Hepatocyte (in vitro differentiated cells): ENCODE results near the gene PLA2G4A. TPM values are rescaled to one million over a fixed set of nuclear protein-coding genes. Genes with fewer than 3 reads are reported as not detected.

Experiments
- DNase-seq: peaks from one replicate; pipeline ENCODE4 v3.0.0-alpha.2; 2016; ENCODE audit warnings: low spot score
- H2AFZ ChIP-seq: fragments of 200-600 bp; sonication (generic); 2 replicates; pipeline ENCODE4 v1.6.0; 2016; ENCODE audit warnings: antibody characterized with exemption, mild to moderate bottlenecking
- H3K27ac ChIP-seq: fragments of 200-600 bp; sonication (generic); 2 replicates; pipeline ENCODE4 v1.5.1; 2016; ENCODE audit warnings: mild to moderate bottlenecking
- H3K27me3 ChIP-seq: fragments of 200-600 bp; sonication (generic); 2 replicates; pipeline ENCODE4 v1.6.1; 2016
- H3K36me3 ChIP-seq: fragments of 200-600 bp; sonication (generic); replicated peaks from 2 replicates; pipeline ENCODE4 v1.5.1; 2016; ENCODE audit warnings: low read depth; ENCODE audit not compliant: insufficient read depth
- H3K4me1 ChIP-seq: fragments of 200-600 bp; sonication (generic); 2 replicates; pipeline ENCODE4 v1.5.1; 2016; ENCODE audit warnings: mild to moderate bottlenecking, moderate library complexity; ENCODE audit not compliant: insufficient read depth
- H3K4me2 ChIP-seq: fragments of 200-600 bp; sonication (generic); 2 replicates; pipeline ENCODE4 v1.6.0; 2016
- H3K4me3 ChIP-seq: fragments of 200-600 bp; sonication (generic); 2 replicates; pipeline ENCODE4 v1.5.1; 2016; ENCODE audit warnings: mild to moderate bottlenecking
- H3K79me2 ChIP-seq: fragments of 200-600 bp; sonication (generic); 2 replicates; pipeline ENCODE4 v1.6.0; 2017; ENCODE audit warnings: mild to moderate bottlenecking
- H3K9me2 ChIP-seq: fragments of 200-600 bp; sonication (generic); replicated peaks from 2 replicates; pipeline ENCODE4 v1.6.0; 2017; ENCODE audit warnings: mild to moderate bottlenecking; ENCODE audit not compliant: insufficient read depth
- H3K9me3 ChIP-seq: fragments of 200-600 bp; sonication (generic); 2 replicates; pipeline ENCODE4 v1.5.1; 2016; ENCODE audit warnings: low read depth, mild to moderate bottlenecking
- H4K20me1 ChIP-seq: fragments of 200-600 bp; sonication (generic); 2 replicates; pipeline ENCODE4 v1.6.0; 2016; ENCODE audit warnings: mild to moderate bottlenecking; ENCODE audit not compliant: insufficient read depth, poor library complexity, severe bottlenecking
- EZH2 ChIP-seq: fragments of 200-600 bp; sonication (generic); IDR thresholded peaks from 2 replicates; pipeline ENCODE4 v1.6.1; 2016; ENCODE audit warnings: antibody characterized with exemption, mild to moderate bottlenecking, borderline replicate concordance
- EZH2phosphoT487 ChIP-seq: fragments of 200-600 bp; sonication (generic); IDR thresholded peaks from one replicate; pipeline ENCODE4 v1.6.1; 2018; ENCODE audit warnings: antibody characterized with exemption, mild to moderate bottlenecking, low read depth, moderate library complexity; ENCODE audit not compliant: unreplicated experiment, severe bottlenecking
- whole genome bisulfite sequencing: methylation state at CpG from one replicate; pipeline ENCODE4 v1.1.6; 2016; ENCODE audit warnings: low lambda C conversion rate; ENCODE audit errors: missing lambda C conversion rate; 5-methylcytosine and 5-hydroxymethylcytosine counted together
- polyA plus RNA-seq: library from polyadenylated mRNA; unstranded; fragments of >200 nt; fragmentation: Nextera tagmentation; extraction: Ambion mirVana; gene quantifications from 2 replicates; pipeline ENCODE4 v1.2.1, GENCODE V29; 2016
- total RNA-seq: library from RNA; depleted of rRNA; stranded (reverse); fragments of >200 nt; gene quantifications from 2 replicates; pipeline ENCODE4 v1.2.3, GENCODE V29; 2014
- TF ChIP-seq, protein P1 (sequence below): fragments of 200-600 bp; sonication (generic); IDR thresholded peaks from 2 replicates; pipeline ENCODE4 v1.5.1; 2016; ENCODE audit warnings: antibody characterized with exemption, mild to moderate bottlenecking; ENCODE audit not compliant: poor library complexity

PLA2G4A gene
- total and polyA plus RNA-seq, 2 experiments from 2014 or later: 21.3 to 24.9 TPM

- H3K36me3 ChIP-seq: no peaks in the 10 kb centered on the region
- DNase-seq: no peak
- no peaks in the 10 kb centered on the region for H3K27me3 ChIP-seq
- H3K9me2 ChIP-seq: no peaks in the 10 kb centered on the region
- H3K9me3 ChIP-seq: no peaks in the 10 kb centered on the region
- no peaks in the 10 kb centered on the region for H3K79me2 ChIP-seq
- no peak overlapping the region for H3K4me2 ChIP-seq
- H4K20me1 ChIP-seq: no peaks in the 10 kb centered on the region
- H3K4me1 ChIP-seq: no peaks in the 10 kb centered on the region
- TF ChIP-seq, protein P1, sequence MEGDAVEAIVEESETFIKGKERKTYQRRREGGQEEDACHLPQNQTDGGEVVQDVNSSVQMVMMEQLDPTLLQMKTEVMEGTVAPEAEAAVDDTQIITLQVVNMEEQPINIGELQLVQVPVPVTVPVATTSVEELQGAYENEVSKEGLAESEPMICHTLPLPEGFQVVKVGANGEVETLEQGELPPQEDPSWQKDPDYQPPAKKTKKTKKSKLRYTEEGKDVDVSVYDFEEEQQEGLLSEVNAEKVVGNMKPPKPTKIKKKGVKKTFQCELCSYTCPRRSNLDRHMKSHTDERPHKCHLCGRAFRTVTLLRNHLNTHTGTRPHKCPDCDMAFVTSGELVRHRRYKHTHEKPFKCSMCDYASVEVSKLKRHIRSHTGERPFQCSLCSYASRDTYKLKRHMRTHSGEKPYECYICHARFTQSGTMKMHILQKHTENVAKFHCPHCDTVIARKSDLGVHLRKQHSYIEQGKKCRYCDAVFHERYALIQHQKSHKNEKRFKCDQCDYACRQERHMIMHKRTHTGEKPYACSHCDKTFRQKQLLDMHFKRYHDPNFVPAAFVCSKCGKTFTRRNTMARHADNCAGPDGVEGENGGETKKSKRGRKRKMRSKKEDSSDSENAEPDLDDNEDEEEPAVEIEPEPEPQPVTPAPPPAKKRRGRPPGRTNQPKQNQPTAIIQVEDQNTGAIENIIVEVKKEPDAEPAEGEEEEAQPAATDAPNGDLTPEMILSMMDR: no peak
- TF ChIP-seq EZH2phosphoT487 (no peak), EZH2 (no peak)
- H3K4me3 ChIP-seq: no peak overlapping the region
- H3K27ac ChIP-seq: no peak overlapping the region
- 90% methylated on average over 4 of the region's 4 CpGs for WGBS
- no peak overlapping the region for H2AFZ ChIP-seq
Measured at GRCh38 chr1:186807163-186807562, 21.6 kb upstream of the PLA2G4A start.

DNA sequence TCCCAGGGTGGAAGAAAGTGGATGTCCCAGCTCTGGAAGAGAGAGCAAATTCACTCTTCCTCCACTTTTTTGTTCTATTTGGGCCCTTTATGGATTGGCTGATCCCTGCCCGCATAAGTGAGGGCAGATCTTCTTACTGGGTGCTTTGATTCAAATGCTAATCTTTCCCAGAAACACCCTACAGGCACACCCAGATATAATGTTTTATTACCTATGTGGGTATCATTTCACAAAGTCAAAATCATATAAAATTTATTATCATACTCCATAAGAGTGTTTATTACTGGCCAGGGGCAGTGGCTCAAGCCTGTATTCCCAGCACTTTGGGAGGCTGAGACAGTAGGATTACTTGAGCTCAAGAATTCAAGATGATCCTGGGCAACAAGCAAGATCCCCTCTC lies 16.9 kb upstream of the PLA2G4A start:
- no peaks in the 10 kb centered on the region for H3K9me3 ChIP-seq
- DNase-seq: no peak
- TF ChIP-seq, protein P1: no peak
- no peak for TF ChIP-seq EZH2
- TF ChIP-seq EZH2phosphoT487: no peak
- H3K79me2 ChIP-seq: no peaks in the 10 kb centered on the region
- no peaks in the 10 kb centered on the region for H3K4me1 ChIP-seq
- no peaks in the 10 kb centered on the region for H3K36me3 ChIP-seq
- no peaks in the 10 kb centered on the region for H3K9me2 ChIP-seq
- no peak overlapping the region for H3K4me3 ChIP-seq
- H3K4me2 ChIP-seq: no peak overlapping the region
- H2AFZ ChIP-seq: no peak overlapping the region
- H3K27me3 ChIP-seq: no peaks in the 10 kb centered on the region
- 95% methylated on average over 1 of the region's 1 CpG for WGBS
- H3K27ac ChIP-seq: no peak overlapping the region
- no peaks in the 10 kb centered on the region for H4K20me1 ChIP-seq

DNA sequence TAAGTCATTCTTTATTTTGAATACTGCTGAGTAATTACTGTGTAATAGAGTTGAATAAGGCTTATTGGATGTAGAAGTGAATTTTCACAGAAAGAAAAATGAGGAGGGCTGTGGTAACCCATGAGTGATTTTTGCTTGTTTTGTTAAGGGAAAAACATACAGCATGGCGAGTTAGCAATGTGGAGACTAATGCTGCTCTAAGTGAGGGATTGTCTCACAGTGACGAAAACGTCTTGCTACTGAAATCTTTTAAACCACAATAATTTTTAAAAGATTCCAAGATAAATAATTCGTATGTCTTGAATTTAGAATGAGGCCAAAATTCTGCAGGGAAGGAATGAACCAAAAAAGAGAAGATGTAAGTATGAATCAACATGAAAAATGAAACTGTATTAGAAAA lies 16.2 kb upstream of the PLA2G4A start:
- no peaks in the 10 kb centered on the region for H3K36me3 ChIP-seq
- H3K4me3 ChIP-seq: no peak overlapping the region
- H3K9me3 ChIP-seq: no peaks in the 10 kb centered on the region
- H3K27ac ChIP-seq: no peak overlapping the region
- H3K9me2 ChIP-seq: no peaks in the 10 kb centered on the region
- H3K4me2 ChIP-seq: no peak overlapping the region
- no peaks in the 10 kb centered on the region for H4K20me1 ChIP-seq
- WGBS: 84% methylated on average over 4 of the region's 4 CpGs
- no peaks in the 10 kb centered on the region for H3K4me1 ChIP-seq
- no peak for DNase-seq
- peaks cover 3% of the 10 kb centered on the region for H3K27me3 ChIP-seq
- TF ChIP-seq, protein P1: no peak
- TF ChIP-seq EZH2phosphoT487: no peak
- TF ChIP-seq EZH2: no peak
- no peaks in the 10 kb centered on the region for H3K79me2 ChIP-seq
- H2AFZ ChIP-seq: no peak overlapping the region

DNA sequence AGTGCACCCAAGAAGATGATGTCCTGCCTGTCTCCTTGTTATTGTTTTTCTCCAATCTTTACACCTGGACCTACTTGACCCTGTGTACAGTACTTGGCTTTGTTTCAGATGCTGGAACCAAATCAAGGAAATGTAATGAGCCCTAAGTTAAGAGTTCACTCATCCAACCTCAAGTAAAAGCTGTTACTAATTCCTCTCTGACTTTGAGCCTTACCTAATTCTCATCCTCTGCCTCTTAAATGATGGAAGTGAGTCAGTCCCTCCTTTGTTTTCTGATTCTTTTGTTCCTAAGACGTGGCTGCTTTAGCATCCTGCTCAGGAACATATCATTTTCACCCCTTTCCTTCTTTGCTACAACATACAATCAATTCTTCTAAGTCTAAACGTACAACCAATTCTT lies 15.3 kb upstream of the PLA2G4A start:
- 71% methylated on average over 2 of the region's 2 CpGs for WGBS
- Histone ChIP-seq H3K4me2 (no peak overlapping the region), H3K36me3 (no peaks in the 10 kb centered on the region), H3K4me3 (no peak overlapping the region), H3K79me2 (no peaks in the 10 kb centered on the region), H4K20me1 (no peaks in the 10 kb centered on the region), H3K27me3 (peaks cover 3% of the 10 kb centered on the region), H3K9me2 (no peaks in the 10 kb centered on the region), H3K27ac (no peak overlapping the region), H3K9me3 (no peaks in the 10 kb centered on the region), H3K4me1 (no peaks in the 10 kb centered on the region), H2AFZ (no peak overlapping the region)
- TF ChIP-seq EZH2 (no peak), EZH2phosphoT487 (no peak)
- TF ChIP-seq, protein P1: no peak
- no peak for DNase-seq
